22Rv1 (cell line): ENCODE data around the gene AZGP1.

ENCODE experiments used
- CTCF ChIP-seq: fragments of 450-650 bp; IDR thresholded peaks from 2 replicates; pipeline ENCODE4 v1.5.1; 2017; ENCODE audit warnings: mild to moderate bottlenecking
- ZFX ChIP-seq: fragments of 450-650 bp; IDR thresholded peaks from 2 replicates; pipeline ENCODE4 v1.6.1; 2017; ENCODE audit warnings: antibody characterized with exemption, borderline replicate concordance

- TF ChIP-seq CTCF: no peak
- no peak for TF ChIP-seq ZFX
Measured at GRCh38 chr7:99953649-99954048, 22.2 kb downstream of the AZGP1 start.
